Endodermal cell (in vitro differentiated cells): ENCODE data around the gene DCC. TPM values are rescaled to one million over a fixed set of nuclear protein-coding genes. Genes with fewer than 3 reads are reported as not detected.

Experiments
- DNase-seq: peaks from one replicate; pipeline ENCODE4 v3.0.0-alpha.2; 2017
- H3K27ac ChIP-seq: 2 replicates; pipeline ENCODE4 v1.5.1; 2013; ENCODE audit warnings: mild to moderate bottlenecking, low read depth, low read length, moderate library complexity
- H3K27me3 ChIP-seq: 2 replicates; pipeline ENCODE4 v1.6.1; 2013; ENCODE audit warnings: mild to moderate bottlenecking, low read length, moderate library complexity; ENCODE audit not compliant: insufficient read depth, control insufficient read depth, poor library complexity, severe bottlenecking
- H3K36me3 ChIP-seq: 2 replicates; pipeline ENCODE4 v1.7.0; 2013; ENCODE audit warnings: mild to moderate bottlenecking, low read length, moderate library complexity; ENCODE audit not compliant: control insufficient read depth, insufficient read depth
- H3K4me1 ChIP-seq: one replicate; pipeline ENCODE4 v1.7.0; 2013; ENCODE audit warnings: low read length; ENCODE audit not compliant: control insufficient read depth, insufficient read depth
- H3K4me3 ChIP-seq: 2 replicates; pipeline ENCODE4 v1.5.1; 2013; ENCODE audit warnings: mild to moderate bottlenecking, low read length, moderate library complexity
- H3K9ac ChIP-seq: 2 replicates; pipeline ENCODE4 v1.6.1; 2013; ENCODE audit warnings: mild to moderate bottlenecking, low read length, moderate library complexity; ENCODE audit not compliant: poor library complexity, severe bottlenecking; ENCODE audit errors: extremely low read depth
- H3K9me3 ChIP-seq: 2 replicates; pipeline ENCODE4 v1.6.1; 2013; ENCODE audit warnings: mild to moderate bottlenecking, low read length, moderate library complexity; ENCODE audit not compliant: control insufficient read depth
- H3K27ac Mint-ChIP-seq: 2 replicates; pipeline ENCODE4 v1.8.0; 2020; ENCODE audit warnings: mixed read lengths
- H3K27me3 Mint-ChIP-seq: 2 replicates; pipeline ENCODE4 v1.8.0; 2021; ENCODE audit warnings: mild to moderate bottlenecking, mixed read lengths; ENCODE audit not compliant: insufficient read depth
- H3K36me3 Mint-ChIP-seq: 2 replicates; pipeline ENCODE4 v1.8.0; 2020; ENCODE audit warnings: low read depth, mixed read lengths
- H3K4me1 Mint-ChIP-seq: 2 replicates; pipeline ENCODE4 v1.8.0; 2020; ENCODE audit warnings: mixed read lengths
- H3K4me3 Mint-ChIP-seq: 2 replicates; pipeline ENCODE4 v1.8.0; 2020; ENCODE audit warnings: mild to moderate bottlenecking, moderate library complexity, mixed read lengths
- H3K9me3 Mint-ChIP-seq: 2 replicates; pipeline ENCODE4 v1.8.0; 2020; ENCODE audit warnings: mild to moderate bottlenecking, mixed read lengths
- CTCF ChIP-seq: fragments of 200-600 bp; sonication (generic); conservative IDR thresholded peaks from 2 replicates; pipeline ENCODE4 v1.5.0; 2021; ENCODE audit warnings: antibody characterized with exemption, mild to moderate bottlenecking
- WGBS, 2 experiments: methylation state at CpG; one replicate each; pipeline versions ENCODE4 v1.1.5 to v1.1.7; 2013; ENCODE audit warnings: missing lambda C conversion rate in 2 of 2, mixed read lengths in 1 of 2; ENCODE audit not compliant: insufficient coverage in 1 of 2, insufficient read length in 1 of 2; 5-methylcytosine and 5-hydroxymethylcytosine counted together
- total RNA-seq, 2 donors: library from RNA; stranded (reverse); fragmentation: NEBNext Ultra II Directional in 1 of 2; extraction: Animal tissue kit (Norgen Biotek cat#: 25700) in 1 of 2; gene quantifications; 2 replicates in 1 of 2; 3 replicates in 1 of 2; pipeline ENCODE4 v1.2.1, GENCODE V29; 2021

Gene DCC
- total RNA-seq, 2 donors from 2014 or later = 0.77 to 0.97 TPM

- H3K27me3 Mint-ChIP-seq = peaks cover 5% of the 10 kb centered on the region
- Histone ChIP-seq H3K27me3 (no peaks in the 10 kb centered on the region), H3K9me3 (no peaks in the 10 kb centered on the region), H3K4me1 (no peaks in the 10 kb centered on the region), H3K27ac (no peak overlapping the region), H3K36me3 (no peaks in the 10 kb centered on the region), H3K9ac (no peak overlapping the region), H3K4me3 (no peak overlapping the region)
- 86 to 90% methylated on average over 5 to 6 of the region's 6 CpGs for WGBS, 2 experiments
- no peak for DNase-seq
- H3K4me3 Mint-ChIP-seq = no peak overlapping the region
- H3K36me3 Mint-ChIP-seq = no peaks in the 10 kb centered on the region
- H3K4me1 Mint-ChIP-seq = peaks cover 6% of the 10 kb centered on the region
- no peak for TF ChIP-seq CTCF
- H3K27ac Mint-ChIP-seq = no peak overlapping the region
- H3K9me3 Mint-ChIP-seq = no peaks in the 10 kb centered on the region
These were observed 510.1 kb downstream of the DCC start for GRCh38 chr18:52850031-52850560.

GRCh38 chr18:52861558-52861957 lies 521.6 kb downstream of the DCC start:
- no peaks in the 10 kb centered on the region for H3K27me3 ChIP-seq

GRCh38 chr18:52869349-52869923 lies 529.4 kb downstream of the DCC start:
- WGBS, 2 experiments = 95 to 97% methylated on average over 5 to 9 of the region's 9 CpGs
- no peaks in the 10 kb centered on the region for H3K27me3 Mint-ChIP-seq
- H3K4me3 ChIP-seq = no peak overlapping the region
- H3K36me3 Mint-ChIP-seq = no peaks in the 10 kb centered on the region
- TF ChIP-seq CTCF = no peak
- H3K9ac ChIP-seq = no peak overlapping the region
- H3K27ac ChIP-seq = no peak overlapping the region
- no peaks in the 10 kb centered on the region for H3K9me3 ChIP-seq
- no peaks in the 10 kb centered on the region for H3K4me1 ChIP-seq
- no peak overlapping the region for H3K4me3 Mint-ChIP-seq
- H3K36me3 ChIP-seq = no peaks in the 10 kb centered on the region
- H3K27ac Mint-ChIP-seq = no peak overlapping the region
- no peaks in the 10 kb centered on the region for H3K27me3 ChIP-seq
- no peaks in the 10 kb centered on the region for H3K9me3 Mint-ChIP-seq
- H3K4me1 Mint-ChIP-seq = peaks cover 6% of the 10 kb centered on the region
- DNase-seq = peak; percentile 39

More at GRCh38 chr18:52861558-52861957, 521.6 kb downstream of the DCC start:
- no peak for TF ChIP-seq CTCF
- Histone ChIP-seq H3K4me1 (no peaks in the 10 kb centered on the region), H3K4me3 (no peak overlapping the region), H3K9me3 (no peaks in the 10 kb centered on the region), H3K36me3 (no peaks in the 10 kb centered on the region), H3K27ac (no peak overlapping the region), H3K9ac (no peak overlapping the region)
- Mint-ChIP-seq H3K27me3 (peaks cover 3% of the 10 kb centered on the region), H3K36me3 (no peaks in the 10 kb centered on the region), H3K9me3 (no peaks in the 10 kb centered on the region), H3K27ac (no peak overlapping the region), H3K4me1 (no peaks in the 10 kb centered on the region), H3K4me3 (no peak overlapping the region)
- DNase-seq = no peak
- WGBS, 2 experiments = 91 to 100% methylated on average over 1 to 3 of the region's 3 CpGs
